ENCODE results near the gene VRK3.

- peak; percentile 8 to 13 for TF ChIP-seq CTCF (IDR thresholded peaks at IDR 0.05; ENCODE audit: extremely low read depth in 1 of 2, insufficient read depth in 1 of 2, low read depth in 1 of 2, low read length in 2 of 2)
- no peak for TF ChIP-seq POLR2AphosphoS5 (IDR thresholded peaks at IDR 0.05; ENCODE audit: insufficient read depth, low read depth, low read length)
- TF ChIP-seq MYC (IDR thresholded peaks at IDR 0.05; ENCODE audit: low read depth, low read length): no peak
- no peak for TF ChIP-seq FOS (IDR thresholded peaks at IDR 0.05; ENCODE audit: borderline replicate concordance, insufficient read depth, low read length)
- no peak for TF ChIP-seq POLR2A (IDR thresholded peaks at IDR 0.05; ENCODE audit: low read depth, low read length)
- TF ChIP-seq MAX (IDR thresholded peaks at IDR 0.05; ENCODE audit: insufficient read depth, insufficient read length): no peak
Measured at GRCh38 chr19:49939721-49940481, 85.3 kb downstream of the VRK3 start.

Measured in endothelial cell of umbilical vein (primary cell).